GM23338 (cell line): ENCODE measurements around the gene CD7. TPM values are rescaled to one million over a fixed set of nuclear protein-coding genes. Genes with fewer than 3 reads are reported as not detected.

Experiments used
- ATAC-seq: fragments of 200-7000 bp; cut with Tn5 transposase; 3 replicates; pipeline ENCODE4 v1.9.1; 2020
- DNase-seq: peaks from one replicate; pipeline ENCODE4 v3.0.0-alpha.2; 2015; ENCODE audit warnings: low spot score
- H2AFZ ChIP-seq: fragments of 200-600 bp; sonication (generic); 2 replicates; pipeline ENCODE4 v1.8.0; 2016; ENCODE audit warnings: antibody characterized with exemption, mild to moderate bottlenecking, moderate library complexity
- H3F3A ChIP-seq: fragments of 200-600 bp; sonication (generic); replicated peaks from 2 replicates; pipeline ENCODE4 v1.8.0; 2017; ENCODE audit warnings: antibody characterized with exemption, mixed run types, low read depth
- H3K27ac ChIP-seq: fragments of 200-600 bp; sonication (generic); 2 replicates; pipeline ENCODE4 v1.6.1; 2016; ENCODE audit warnings: low read depth
- H3K27me3 ChIP-seq: fragments of 200-600 bp; sonication (generic); 2 replicates; pipeline ENCODE4 v1.8.0; 2016; ENCODE audit warnings: mild to moderate bottlenecking, mixed run types, moderate library complexity; ENCODE audit not compliant: insufficient read depth
- H3K36me3 ChIP-seq: fragments of 200-600 bp; sonication (generic); 2 replicates; pipeline ENCODE4 v1.8.0; 2016; ENCODE audit warnings: mild to moderate bottlenecking; ENCODE audit not compliant: insufficient read depth
- H3K4me1 ChIP-seq: fragments of 200-600 bp; sonication (generic); 2 replicates; pipeline ENCODE4 v1.8.0; 2016; ENCODE audit warnings: mild to moderate bottlenecking, moderate library complexity; ENCODE audit not compliant: insufficient read depth
- H3K4me2 ChIP-seq: fragments of 200-600 bp; sonication (generic); 2 replicates; pipeline ENCODE4 v1.7.1; 2017; ENCODE audit warnings: mixed run types
- H3K4me3 ChIP-seq: fragments of 200-600 bp; sonication (generic); 2 replicates; pipeline ENCODE4 v1.6.1; 2016; ENCODE audit warnings: mixed run types
- H3K79me2 ChIP-seq: fragments of 200-600 bp; sonication (generic); replicated peaks from 2 replicates; pipeline ENCODE4 v1.8.0; 2017; ENCODE audit warnings: mild to moderate bottlenecking; ENCODE audit not compliant: insufficient read depth
- H3K9me2 ChIP-seq: fragments of 200-600 bp; sonication (generic); 2 replicates; pipeline ENCODE4 v1.8.0; 2017; ENCODE audit not compliant: insufficient read depth
- H4K20me1 ChIP-seq: fragments of 200-600 bp; sonication (generic); replicated peaks from 2 replicates; pipeline ENCODE4 v1.8.0; 2017; ENCODE audit warnings: mild to moderate bottlenecking; ENCODE audit not compliant: insufficient read depth
- H3K27ac Mint-ChIP-seq: 2 replicates; pipeline ENCODE4 v1.8.0; 2020; ENCODE audit warnings: inconsistent platforms, mild to moderate bottlenecking, moderate library complexity, mixed read lengths
- H3K27me3 Mint-ChIP-seq: 3 replicates; pipeline ENCODE4 v1.8.0; 2022; ENCODE audit warnings: low read depth, mild to moderate bottlenecking, moderate library complexity, mixed read lengths, inconsistent platforms; ENCODE audit not compliant: insufficient read depth, poor library complexity
- H3K36me3 Mint-ChIP-seq: 3 replicates; pipeline ENCODE4 v1.8.0; 2021; ENCODE audit warnings: low read depth, mild to moderate bottlenecking, inconsistent platforms, moderate library complexity, mixed read lengths
- H3K4me1 Mint-ChIP-seq: 3 replicates; pipeline ENCODE4 v1.8.0; 2020; ENCODE audit warnings: mild to moderate bottlenecking, inconsistent platforms, mixed read lengths
- H3K4me3 Mint-ChIP-seq: 3 replicates; pipeline ENCODE4 v1.8.0; 2021; ENCODE audit warnings: moderate library complexity, mild to moderate bottlenecking, inconsistent platforms, mixed read lengths
- H3K9me3 Mint-ChIP-seq: 3 replicates; pipeline ENCODE4 v1.8.0; 2020; ENCODE audit warnings: moderate library complexity, mild to moderate bottlenecking, inconsistent platforms, mixed read lengths
- CREB1 ChIP-seq: fragments of 250-450 bp; sonication (Bioruptor Pico); IDR thresholded peaks from 2 replicates; pipeline ENCODE4 v1.5.0; 2020; ENCODE audit warnings: low read depth, mild to moderate bottlenecking, moderate library complexity
- CTCF ChIP-seq, 2 experiments: fragments of 200-600 bp in 1 of 2; sonication (generic) in 1 of 2; conservative IDR thresholded peaks; 2 replicates each; pipeline versions ENCODE4 v1.5.1 to v1.6.1; 2016 to 2017; ENCODE audit warnings: antibody characterized with exemption in 2 of 2, low read depth in 2 of 2, mild to moderate bottlenecking in 2 of 2, moderate library complexity in 1 of 2
- ETS1 ChIP-seq: IDR thresholded peaks from 2 replicates; pipeline ENCODE4 v1.6.1; 2016; ENCODE audit warnings: antibody characterized with exemption
- EZH2phosphoT487 ChIP-seq: fragments of 200-600 bp; sonication (generic); IDR thresholded peaks from one replicate; pipeline ENCODE4 v1.8.1; 2018; ENCODE audit warnings: antibody characterized with exemption; ENCODE audit not compliant: unreplicated experiment
- JUNB ChIP-seq: IDR thresholded peaks from one replicate; pipeline ENCODE4 v1.6.1; 2016; ENCODE audit warnings: antibody characterized with exemption; ENCODE audit not compliant: unreplicated experiment
- NANOG ChIP-seq: IDR thresholded peaks from 2 replicates; pipeline ENCODE4 v1.6.1; 2016; ENCODE audit warnings: antibody characterized with exemption, borderline replicate concordance
- REST ChIP-seq: IDR thresholded peaks from one replicate; pipeline ENCODE4 v1.6.1; 2018; ENCODE audit warnings: antibody characterized with exemption; ENCODE audit not compliant: unreplicated experiment
- ZNF114 ChIP-seq: fragments of 250-450 bp; sonication (Bioruptor Pico); IDR thresholded peaks from 2 replicates; pipeline ENCODE4 v1.5.0; 2020; ENCODE audit warnings: mild to moderate bottlenecking, moderate library complexity
- ZNF331 ChIP-seq: fragments of 250-450 bp; sonication (Bioruptor Pico); IDR thresholded peaks from 2 replicates; pipeline ENCODE4 v1.5.0; 2020; ENCODE audit warnings: low read depth, mild to moderate bottlenecking, moderate library complexity
- ZNF462 ChIP-seq: fragments of 250-450 bp; sonication (Bioruptor Pico); IDR thresholded peaks from 2 replicates; pipeline ENCODE4 v1.5.0; 2020; ENCODE audit warnings: mild to moderate bottlenecking, moderate library complexity
- polyA plus RNA-seq: library from polyadenylated mRNA; unstranded; fragments of >200 nt; fragmentation: Nextera tagmentation; extraction: Ambion mirVana; gene quantifications from 2 replicates; pipeline ENCODE4 v1.2.1, GENCODE V29; 2016
- total RNA-seq: library from RNA; depleted of rRNA; stranded (reverse); fragments of >200 nt; shearing (Covaris generic); gene quantifications from 2 replicates; pipeline ENCODE4 v1.2.3, GENCODE V29; 2014

Gene CD7
- total and polyA plus RNA-seq, 2 experiments from 2014 or later, result 0.42 to 0.44 TPM

- TF ChIP-seq REST, result no peak
- no peak for TF ChIP-seq ETS1
- TF ChIP-seq JUNB, result no peak
- no peak for TF ChIP-seq CREB1 (CRISPR knock-in tag)
- no peak for TF ChIP-seq NANOG
- no peak for TF ChIP-seq ZNF114 (CRISPR knock-in tag)
- no peak for TF ChIP-seq CTCF (conservative IDR thresholded peaks at IDR 0.05; ENCODE audit: low read depth in 2 of 2)
- TF ChIP-seq EZH2phosphoT487, result no peak
These were observed 13.2 kb upstream of the CD7 start (continued) for GRCh38 chr17:82330322-82331239.

GRCh38 chr17:82329683-82330321 is 12.4 kb upstream of the CD7 start:
- Mint-ChIP-seq H3K9me3 (no peaks in the 10 kb centered on the region), H3K36me3 (no peaks in the 10 kb centered on the region; the same call in 2 of the 3 replicates), H3K4me1 (peaks cover 20% of the 10 kb centered on the region), H3K27me3 (peaks cover 40% of the 10 kb centered on the region), H3K4me3 (no peak overlapping the region), H3K27ac (no peak overlapping the region)
- H3K4me1 ChIP-seq, result no peaks in the 10 kb centered on the region
- no peaks in the 10 kb centered on the region for H3F3A ChIP-seq
- no peaks in the 10 kb centered on the region for H3K36me3 ChIP-seq
- H3K27me3 ChIP-seq, result peaks cover 35% of the 10 kb centered on the region
- H3K27ac ChIP-seq, result no peak overlapping the region
- H3K9me2 ChIP-seq, result no peaks in the 10 kb centered on the region
- H3K4me2 ChIP-seq, result no peak overlapping the region
- H2AFZ ChIP-seq, result no peak overlapping the region
- no peak overlapping the region for H3K4me3 ChIP-seq
- no peak for ATAC-seq
- no peaks in the 10 kb centered on the region for H3K79me2 ChIP-seq
- DNase-seq, result no peak
- H4K20me1 ChIP-seq, result no peaks in the 10 kb centered on the region
- no peak for TF ChIP-seq CREB1 (CRISPR knock-in tag)
- no peak for TF ChIP-seq ZNF462 (CRISPR knock-in tag)
- no peak for TF ChIP-seq ZNF114 (CRISPR knock-in tag)
- no peak for TF ChIP-seq ZNF331
- TF ChIP-seq JUNB, result no peak
